HG02981 (cell line): Measurements from ENCODE around the gene ARMC9.
"Not testable (repeated sequence)": the region's sequence is repeated elsewhere in the genome, so short reads cannot be mapped to it uniquely, and the experiment has no call there.

ENCODE experiments used
- ATAC-seq: cut with Tn5 transposase; IDR thresholded peaks from one replicate; pipeline ENCODE4 v1.9.1; 2021; ENCODE audit warnings: mild to moderate bottlenecking, moderate library complexity; ENCODE audit not compliant: unreplicated experiment

The ARMC9 gene

DNA sequence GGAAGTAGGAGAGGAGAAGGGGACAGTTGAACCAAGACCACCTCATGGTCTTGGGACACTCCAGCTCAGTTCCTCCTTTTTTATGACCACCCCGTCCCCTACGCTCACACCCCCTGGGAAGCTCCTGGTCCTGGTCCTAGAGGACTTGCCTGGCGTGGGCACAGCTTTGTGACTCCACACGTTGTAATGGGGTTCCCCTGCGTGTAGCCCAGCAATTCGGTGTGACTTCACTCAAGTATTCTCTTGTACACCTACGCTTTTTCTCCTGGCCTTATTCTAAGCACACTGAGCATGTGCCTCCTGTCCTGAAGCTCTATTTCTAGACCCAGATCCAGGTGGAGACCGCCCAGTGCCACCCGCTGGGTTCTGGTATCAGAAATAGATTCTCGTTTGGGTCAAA is 161.0 kb downstream of the ARMC9 start:
- ATAC-seq, result no peak

DNA sequence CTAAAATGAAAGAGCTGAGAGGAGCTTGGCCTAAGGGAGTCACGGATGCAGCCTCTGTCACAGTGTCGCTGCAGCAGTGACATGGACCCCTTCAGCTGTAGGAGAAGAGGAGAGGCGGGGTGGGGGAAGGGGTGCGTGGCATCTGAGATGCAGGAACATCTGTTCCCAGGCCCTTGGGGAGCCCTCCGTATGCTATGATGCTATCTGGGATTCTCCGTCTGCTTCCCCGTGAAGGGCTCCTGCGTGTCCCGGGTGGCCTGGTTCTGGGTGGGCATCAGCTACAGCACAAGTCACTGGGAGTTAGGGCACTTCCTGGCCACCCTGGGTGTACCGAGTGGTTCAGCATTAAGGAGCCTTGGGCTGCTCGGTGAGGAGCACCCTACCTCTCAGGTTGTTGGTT is 161.5 kb downstream of the ARMC9 start:
- ATAC-seq, result no peak

DNA sequence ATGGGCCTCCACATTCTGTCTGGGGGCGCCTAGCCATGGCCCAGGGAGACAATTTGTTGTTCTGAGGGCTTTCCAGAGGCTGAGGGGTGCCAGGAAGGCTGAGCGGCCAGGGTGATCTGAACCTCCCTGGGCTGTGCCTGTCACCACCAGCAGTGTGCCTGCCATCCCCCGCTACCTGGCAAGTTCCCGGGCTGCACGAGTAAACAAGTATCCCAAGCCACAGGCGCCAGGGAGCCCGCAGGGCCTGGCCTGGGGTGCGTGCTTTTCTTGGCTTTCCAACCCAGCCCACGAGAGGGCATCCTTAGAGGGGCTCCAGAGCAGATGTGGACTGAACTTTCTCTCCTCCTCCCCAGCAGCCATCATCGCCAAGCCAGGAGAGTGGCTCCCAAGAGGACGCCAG is 162.0 kb downstream of the ARMC9 start:
- no peak for ATAC-seq

DNA sequence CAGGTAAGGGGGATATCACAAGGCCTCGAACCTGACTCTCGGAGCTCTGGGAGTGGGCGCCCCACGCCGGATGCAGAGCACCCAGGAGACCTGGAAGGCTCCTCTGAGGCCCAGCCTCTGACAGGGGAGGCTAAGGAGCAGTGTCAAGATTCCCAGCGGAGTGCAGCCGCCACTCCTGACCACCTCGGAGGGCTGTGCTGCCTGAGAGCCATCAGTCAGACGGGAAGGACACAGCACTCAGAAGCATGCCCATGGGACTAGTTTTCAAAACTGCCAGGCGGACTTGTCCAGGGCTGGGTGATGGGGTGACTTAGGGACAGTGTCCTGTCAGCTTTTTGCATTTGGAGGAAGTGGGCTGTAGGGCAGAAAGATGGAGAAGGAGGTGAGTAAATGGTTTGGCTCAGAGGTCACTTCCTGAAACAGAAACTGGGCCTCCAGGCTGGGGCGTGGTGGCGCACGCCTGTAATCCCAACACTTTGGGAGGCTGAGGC is 162.5 kb downstream of the ARMC9 start:
- no peak for ATAC-seq

DNA sequence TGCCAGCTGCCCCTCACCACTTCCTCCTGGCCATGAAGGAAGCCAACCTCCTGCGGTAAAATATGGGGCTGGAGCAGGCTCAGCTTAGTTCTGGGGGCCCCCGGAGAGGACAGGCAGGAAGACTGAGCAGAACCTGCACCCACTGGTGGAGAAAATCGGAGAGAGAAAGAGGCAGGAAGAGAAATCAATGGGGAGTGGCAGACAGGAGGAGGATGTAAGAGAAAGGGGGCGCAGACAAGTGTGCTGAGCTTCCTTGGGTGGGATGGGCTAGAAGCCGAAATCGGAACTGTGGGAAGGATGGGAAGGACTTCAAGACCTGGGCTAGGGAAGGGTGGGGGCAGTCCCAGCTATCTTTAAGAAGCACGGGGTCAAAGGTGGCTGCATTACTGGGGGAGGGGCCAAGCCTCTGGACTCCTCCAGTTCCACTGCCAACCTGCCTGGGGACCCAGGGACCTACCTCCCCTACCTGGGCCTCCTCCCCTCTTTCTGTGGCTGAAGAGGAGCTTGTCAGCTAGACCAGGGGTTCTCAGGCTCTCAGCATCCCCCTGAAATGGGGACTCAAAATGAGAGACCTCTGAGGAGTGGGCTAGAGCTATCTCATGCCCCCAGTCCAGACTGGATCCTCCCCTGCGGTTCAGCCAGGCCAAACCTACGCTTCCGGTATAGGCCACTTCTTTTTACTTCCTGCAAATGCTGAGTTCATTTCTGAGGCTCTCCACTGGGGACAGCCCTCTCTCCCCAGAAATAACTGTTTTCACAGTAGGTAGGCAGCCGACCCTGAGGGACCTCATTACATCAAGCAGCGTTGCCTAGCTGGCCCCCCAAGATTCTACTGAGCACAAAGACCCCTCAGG is 163.5 kb downstream of the ARMC9 start:
- ATAC-seq, result peak; percentile 97

DNA sequence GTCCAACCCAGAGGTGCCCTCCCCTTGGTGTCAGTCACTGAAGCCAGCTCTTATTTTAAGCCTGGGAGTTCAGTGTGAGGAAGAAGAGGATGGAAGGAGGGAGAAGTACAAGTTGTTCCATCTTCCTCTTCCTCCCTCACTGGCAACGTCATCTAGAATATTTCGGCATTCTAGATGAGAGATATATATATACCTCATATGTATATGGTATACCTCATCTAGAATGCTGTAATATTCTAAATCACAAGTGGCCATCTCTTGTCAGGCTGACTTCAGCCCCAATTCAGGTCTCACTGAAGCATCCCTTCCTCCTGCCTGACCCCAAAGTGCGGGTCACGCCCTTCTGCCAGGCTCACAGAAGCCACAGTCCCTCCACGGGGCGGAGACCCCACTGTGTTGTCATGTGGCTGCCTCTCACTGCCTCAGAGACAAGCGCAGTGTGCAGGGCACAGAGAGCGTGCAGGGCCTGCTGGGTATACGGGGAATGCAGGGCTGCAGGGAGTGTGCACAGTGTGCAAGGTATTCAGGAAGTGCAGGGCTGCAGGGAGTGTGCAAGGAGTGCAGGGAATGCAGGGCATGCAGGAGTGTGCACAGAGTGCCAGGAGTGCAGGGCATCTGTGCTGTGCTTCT is 164.2 kb downstream of the ARMC9 start:
- ATAC-seq, result no peak

DNA sequence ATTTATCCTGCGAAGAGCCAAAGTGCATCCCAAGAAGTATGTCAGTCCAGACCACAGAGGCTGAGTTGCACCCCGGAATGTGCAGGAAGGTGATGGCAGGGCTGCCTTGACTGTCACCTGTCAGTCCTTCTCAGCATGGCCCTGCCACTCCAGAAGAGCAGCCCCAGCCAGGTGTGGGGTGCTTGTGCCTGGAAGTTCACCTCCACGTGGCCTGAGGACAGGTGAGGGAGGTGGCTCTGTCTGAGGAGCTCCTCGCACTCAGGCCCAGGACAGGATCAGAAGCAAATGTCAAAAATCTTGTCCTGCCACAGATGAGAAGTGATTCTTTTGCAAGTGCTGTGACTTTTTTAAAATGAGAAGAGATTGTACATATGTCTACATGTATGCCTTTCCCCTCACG is 165.6 kb downstream of the ARMC9 start:
- no peak for ATAC-seq

DNA sequence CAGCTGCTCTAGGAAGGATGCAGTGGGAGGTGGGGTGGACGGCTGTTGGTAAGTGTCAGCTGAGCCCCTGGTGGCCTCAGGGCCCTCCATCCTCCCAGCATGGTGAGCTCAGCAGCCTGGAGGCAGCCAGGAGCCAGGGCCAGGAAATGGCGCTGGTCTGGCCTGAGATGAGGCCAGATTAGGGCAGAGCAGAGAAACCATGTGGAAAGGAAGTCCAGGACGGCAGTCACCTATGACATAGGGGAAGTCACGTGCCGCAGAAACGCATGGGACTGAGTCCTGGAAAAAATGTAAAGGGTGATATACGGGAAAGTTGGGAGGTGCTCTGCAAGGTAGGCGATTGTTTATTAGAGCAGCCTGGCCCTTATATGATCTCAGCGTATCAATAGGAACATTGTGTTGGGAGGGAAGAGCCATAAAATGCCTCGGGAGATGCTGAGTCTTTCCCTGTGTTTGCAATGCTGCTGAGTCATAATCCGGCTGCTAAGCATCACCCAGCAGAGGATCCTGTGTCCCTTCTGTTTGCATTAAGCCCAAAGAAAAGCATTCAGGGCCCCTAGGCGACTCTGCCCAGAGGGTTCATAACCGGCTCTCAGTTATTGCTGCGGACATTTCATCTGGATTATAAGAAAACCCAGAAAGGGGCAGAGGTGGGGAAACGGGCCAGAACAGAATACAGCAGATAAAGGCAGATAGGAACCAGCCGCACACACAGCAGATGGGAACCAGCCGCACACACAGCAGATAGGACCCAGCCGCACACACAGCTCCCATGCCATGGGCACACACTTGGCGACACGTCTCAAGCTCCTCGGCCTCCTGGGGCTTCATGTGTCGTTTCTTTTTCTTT is 166.8 kb downstream of the ARMC9 start:
- no peak for ATAC-seq

DNA sequence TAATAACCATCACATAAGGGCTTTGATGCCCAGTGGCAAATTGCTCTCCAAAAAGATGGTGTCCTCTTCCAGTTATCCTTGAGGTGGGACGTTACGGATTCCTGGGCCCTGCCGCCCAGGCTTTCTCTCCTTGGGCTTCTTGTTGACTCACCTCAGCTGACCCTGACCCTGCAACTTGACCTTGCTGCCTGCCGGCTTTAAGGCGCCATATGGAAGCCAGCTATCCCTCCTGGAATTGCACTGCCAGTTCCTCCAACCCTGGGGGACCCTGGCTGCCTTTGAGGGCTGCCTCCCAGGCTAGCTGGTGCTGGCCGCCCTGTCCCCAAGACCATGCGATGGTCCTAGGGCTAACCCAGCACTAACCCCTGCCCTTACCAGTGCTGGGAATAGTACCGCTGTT is 168.7 kb downstream of the ARMC9 start:
- ATAC-seq, result no peak

DNA sequence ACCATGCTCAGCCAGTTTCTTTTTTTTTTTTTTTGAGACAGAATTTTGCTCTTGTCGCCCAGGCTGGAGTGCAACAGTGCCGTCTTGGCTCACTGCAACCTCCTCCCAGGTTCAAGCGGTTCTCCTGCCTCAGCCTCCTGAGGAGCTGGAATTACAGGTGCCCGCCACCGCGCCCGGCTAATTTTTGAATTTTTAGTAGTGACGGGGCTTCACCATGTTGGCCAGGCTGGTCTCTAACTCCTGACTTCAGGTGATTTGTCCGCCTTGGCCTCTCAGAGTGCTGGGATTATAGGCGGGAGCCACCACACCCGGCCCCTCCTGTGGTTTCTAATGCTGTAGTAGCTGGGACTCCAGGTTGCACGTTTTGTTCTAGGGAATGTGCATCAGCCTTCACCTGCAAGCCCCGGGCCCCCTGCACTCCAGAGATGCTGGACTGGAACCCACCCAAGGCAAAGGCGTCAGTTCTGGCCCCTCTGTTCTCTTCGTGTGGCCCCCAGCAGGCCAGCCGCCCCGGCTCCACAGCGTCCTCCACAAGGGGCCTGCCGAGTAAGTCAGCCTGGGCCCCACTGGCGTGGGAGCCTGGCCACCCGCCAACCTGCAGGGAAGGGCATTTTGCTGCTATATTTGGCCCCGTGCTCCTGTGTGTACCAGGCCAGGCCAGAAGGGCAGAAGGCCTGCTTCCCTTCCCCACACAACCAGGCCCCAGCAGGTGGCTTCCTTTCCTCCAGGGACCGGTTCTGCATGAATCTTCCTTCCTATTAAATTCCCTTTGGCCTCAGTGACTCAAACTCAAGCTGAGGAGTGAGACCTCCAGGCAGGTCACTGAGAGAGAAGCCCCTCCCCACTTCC is 171.4 kb downstream of the ARMC9 start:
- ATAC-seq, result no peak

DNA sequence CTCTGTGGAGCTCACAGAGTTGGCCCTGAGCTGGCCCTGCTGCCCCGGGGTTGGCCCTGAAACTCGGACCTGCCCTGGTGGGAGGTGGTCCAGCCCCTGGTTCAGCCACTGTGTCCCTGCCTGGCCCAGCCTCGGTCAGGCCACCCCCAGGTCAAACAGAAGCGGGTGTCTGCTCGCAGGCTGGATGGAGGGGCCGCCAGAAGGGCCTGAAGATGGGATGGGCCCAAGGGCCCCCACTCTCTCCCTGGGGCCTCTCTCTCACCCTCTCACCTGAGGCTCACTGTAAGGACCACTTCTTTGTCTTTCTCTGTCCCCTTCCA is 172.0 kb downstream of the ARMC9 start:
- no peak for ATAC-seq

DNA sequence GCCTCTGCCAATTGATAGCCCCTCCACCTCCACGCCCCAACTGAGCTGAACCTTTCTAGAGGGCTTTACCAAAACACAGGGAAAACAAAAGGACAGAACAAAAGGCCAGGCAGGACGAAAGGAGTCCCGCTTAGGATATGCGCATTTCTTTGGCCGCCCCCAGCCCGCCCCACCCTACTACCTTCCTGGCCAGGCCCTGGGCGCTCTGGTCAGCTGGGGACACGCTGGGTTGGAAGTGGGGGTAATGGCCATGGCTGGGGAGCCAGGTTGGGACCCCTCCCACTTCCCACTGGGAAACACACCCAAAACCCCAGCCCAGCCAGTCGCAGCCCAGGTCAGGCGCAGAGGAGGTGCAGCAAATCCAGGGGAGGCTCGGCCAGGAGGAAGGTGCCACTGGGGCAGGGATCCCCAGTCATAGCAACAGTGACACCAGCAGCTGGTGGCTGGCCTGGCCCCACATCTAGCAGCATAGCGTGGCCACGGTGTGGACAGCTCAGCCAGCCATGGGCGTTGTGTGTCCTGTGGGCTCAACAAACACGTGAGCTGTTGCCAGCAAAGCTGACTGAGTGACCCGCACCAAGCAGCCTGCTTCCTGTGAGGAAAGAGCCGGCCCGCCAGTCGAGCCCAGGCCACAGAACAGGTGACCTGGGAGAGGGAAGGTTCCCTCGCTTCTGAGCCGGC is 172.5 kb downstream of the ARMC9 start:
- ATAC-seq, result no peak

DNA sequence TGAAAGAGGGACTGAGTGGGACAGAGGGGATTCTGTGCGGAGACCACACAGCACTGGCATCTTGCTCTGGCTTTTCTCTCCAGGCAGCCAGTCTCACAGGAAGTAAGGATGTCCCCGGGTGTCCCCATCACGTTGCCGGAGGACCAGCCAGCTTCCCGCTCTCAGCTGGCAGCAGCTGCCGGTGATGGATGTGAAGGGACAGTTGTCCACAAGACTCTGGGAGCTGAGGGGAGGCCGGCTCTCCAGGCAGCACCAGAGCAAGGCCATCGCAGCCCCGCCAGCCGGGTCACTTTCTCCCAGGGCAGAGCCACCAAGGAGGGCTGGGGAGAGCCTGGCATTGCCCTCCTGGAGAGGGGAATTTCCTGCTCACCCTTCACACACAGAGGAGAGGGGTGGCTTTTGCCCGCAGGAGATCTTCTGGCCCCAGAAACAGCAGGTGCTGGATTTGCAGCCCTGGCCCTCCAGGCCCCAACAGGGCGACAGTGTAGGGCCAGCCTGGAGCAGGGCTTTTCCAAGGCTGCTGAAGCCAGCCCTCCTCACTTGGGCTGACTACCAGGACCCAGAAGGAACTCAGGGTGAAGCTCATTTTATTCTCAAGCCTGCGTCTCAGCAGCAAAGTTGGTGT is 173.1 kb downstream of the ARMC9 start:
- no peak for ATAC-seq

DNA sequence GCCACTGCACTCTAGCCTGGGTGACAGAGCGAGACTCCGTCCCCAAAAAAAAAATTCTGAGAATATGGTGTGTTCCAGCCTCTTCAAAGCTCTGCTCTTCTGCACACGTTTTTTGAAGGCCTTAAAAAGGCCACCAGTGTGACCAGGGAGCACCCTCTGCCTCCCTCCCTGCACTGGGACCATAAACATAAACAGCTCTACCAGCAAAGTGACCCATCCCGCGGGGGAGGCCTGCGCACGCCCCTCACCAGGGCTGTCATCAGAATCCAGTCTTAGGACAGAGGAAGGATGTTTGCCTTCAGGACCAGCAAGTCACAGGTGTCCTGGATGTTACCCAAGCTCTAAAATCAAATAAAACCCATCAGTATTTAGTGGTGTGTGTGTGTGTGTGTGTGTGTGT is 173.9 kb downstream of the ARMC9 start:
- no peak for ATAC-seq

DNA sequence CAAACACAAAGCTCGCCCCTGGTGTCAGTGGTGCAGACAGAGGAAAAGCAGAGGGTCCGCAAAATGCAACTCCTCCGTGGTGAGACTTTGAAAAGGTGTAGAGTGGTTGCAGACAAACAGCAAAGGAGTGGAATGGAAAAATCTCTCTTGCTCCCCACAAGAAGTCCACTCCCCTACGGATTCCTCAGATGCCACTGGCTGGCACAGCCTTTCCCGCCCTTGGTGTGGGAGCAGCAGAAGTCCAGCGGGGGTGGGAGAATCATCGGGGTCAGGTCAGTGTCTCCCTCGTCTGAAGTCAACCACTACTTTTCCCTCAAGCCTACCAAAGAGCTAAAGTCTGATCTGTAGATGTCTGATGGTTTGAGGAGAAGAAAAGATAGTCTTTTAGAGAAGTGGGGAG is 174.8 kb downstream of the ARMC9 start:
- ATAC-seq, result no peak

DNA sequence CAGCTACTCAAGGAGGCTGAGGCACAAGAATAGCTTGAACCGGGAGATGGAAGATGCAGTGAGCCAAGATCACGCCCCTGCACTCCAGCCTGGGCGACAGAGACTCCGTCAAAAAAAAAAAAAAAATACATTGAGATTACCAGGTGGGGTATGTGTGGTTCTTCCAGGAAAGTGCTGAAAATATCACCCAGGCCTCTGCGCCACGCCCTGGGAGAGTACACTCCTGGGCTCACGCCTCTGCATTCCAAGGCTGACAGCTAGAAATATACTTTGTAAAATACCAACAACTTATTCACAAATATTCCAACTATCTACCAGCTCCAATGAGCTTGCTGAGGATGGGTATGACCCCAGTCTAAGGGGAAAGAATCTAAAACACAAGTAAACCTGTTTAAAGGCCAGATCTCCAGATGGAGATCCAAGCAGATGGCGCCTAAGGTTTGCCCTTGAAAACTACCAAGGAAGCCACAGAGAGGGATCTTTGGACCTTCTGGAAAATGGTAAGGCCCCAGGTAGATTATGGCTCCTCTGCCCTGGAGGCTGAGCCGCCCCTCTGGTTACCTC is 175.4 kb downstream of the ARMC9 start:
- no peak for ATAC-seq

DNA sequence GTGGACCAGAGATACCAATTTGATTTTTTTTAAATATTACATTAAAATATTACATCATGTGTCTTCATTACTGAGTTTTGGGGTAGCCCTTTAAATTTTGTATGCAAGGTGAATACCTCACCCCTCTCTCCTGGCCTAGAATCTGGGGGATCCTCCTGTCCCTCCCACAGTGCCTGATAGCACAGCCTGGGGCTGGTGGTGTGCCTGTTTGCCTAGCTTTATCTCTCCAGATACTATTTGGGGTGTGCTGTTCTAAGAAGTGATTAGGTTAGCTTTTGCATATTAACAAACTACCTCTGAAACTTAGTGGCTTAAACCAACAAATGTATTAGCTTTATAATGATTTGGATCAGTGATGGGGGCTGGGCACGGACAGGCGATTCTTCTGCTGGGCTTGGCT is 176.3 kb downstream of the ARMC9 start:
- no peak for ATAC-seq

DNA sequence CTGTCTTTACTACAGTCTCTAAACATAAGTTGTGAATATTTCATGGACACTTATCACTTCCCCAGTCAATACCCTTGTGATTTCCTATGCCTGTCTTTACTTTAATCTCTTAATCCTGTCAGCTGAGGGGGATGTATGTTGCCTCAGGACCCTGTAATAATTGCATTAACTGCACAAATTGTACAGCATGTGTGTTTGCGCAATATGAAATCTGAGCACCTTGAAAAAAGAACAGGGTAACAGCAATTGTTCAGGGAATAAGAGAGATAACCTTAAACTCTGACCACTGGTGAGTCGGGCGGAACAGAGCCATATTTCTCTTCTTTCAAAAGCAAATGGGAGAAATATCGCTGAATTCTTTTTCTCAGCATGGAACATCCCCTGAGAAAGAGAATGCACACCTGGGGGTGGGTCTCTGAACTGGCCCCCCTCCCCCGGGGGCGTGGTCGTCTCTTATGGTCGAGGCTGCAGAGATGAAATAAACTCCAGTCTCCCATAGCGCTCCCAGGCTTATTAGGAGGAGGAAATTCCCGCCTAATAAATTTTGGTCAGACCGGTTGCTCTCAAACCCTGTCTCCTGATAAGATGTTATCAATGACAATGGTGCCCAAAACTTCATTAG is 177.7 kb downstream of the ARMC9 start:
- ATAC-seq, result not testable (repeated sequence)

DNA sequence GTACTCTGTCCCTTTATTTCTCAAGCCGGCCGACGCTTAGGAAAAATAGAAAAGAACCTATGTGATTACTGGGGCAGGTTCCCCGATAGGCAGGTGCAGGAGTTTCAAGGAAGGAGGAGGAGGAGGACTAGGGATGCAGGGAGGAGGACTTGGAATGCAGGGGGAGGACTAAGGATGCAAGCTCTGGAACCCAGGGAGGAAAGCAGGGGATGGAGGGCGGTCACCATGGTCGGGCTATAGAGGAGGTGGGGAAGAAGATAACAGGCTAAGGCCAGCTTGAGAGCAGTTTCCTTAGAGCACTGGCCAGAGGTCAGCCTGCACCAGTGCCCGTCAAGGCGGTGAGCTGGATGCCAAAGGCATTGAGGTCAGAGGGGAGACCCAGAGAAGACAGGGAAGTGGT is 178.4 kb downstream of the ARMC9 start:
- ATAC-seq, result no peak
